Choroid plexus epithelial cell (primary cell): ENCODE data around the gene IFT27.
"Not testable (repeated sequence)": the region's sequence is repeated elsewhere in the genome, so short reads cannot be mapped to it uniquely, and the experiment has no call there.

Experiments used
- DNase-seq: peaks from one replicate; pipeline ENCODE4 v3.0.0-alpha.2; 2010; ENCODE audit warnings: low read depth
- H3K4me3 ChIP-seq: 2 replicates; pipeline ENCODE4 v1.5.1; 2011; ENCODE audit warnings: low read depth, mild to moderate bottlenecking, control low read depth, low read length, moderate library complexity
- TF ChIP-seq, protein P1 (sequence below): conservative IDR thresholded peaks from 2 replicates; pipeline ENCODE4 v1.5.1; 2011; ENCODE audit warnings: low read depth, mild to moderate bottlenecking, control low read depth, inconsistent platforms, low read length, moderate library complexity

The IFT27 gene

GRCh38 chr22:36756031-36756430, 19.9 kb downstream of the IFT27 start:
- TF ChIP-seq, protein P1, sequence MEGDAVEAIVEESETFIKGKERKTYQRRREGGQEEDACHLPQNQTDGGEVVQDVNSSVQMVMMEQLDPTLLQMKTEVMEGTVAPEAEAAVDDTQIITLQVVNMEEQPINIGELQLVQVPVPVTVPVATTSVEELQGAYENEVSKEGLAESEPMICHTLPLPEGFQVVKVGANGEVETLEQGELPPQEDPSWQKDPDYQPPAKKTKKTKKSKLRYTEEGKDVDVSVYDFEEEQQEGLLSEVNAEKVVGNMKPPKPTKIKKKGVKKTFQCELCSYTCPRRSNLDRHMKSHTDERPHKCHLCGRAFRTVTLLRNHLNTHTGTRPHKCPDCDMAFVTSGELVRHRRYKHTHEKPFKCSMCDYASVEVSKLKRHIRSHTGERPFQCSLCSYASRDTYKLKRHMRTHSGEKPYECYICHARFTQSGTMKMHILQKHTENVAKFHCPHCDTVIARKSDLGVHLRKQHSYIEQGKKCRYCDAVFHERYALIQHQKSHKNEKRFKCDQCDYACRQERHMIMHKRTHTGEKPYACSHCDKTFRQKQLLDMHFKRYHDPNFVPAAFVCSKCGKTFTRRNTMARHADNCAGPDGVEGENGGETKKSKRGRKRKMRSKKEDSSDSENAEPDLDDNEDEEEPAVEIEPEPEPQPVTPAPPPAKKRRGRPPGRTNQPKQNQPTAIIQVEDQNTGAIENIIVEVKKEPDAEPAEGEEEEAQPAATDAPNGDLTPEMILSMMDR, result no peak
- no peak for DNase-seq
- no peak overlapping the region for H3K4me3 ChIP-seq

DNA sequence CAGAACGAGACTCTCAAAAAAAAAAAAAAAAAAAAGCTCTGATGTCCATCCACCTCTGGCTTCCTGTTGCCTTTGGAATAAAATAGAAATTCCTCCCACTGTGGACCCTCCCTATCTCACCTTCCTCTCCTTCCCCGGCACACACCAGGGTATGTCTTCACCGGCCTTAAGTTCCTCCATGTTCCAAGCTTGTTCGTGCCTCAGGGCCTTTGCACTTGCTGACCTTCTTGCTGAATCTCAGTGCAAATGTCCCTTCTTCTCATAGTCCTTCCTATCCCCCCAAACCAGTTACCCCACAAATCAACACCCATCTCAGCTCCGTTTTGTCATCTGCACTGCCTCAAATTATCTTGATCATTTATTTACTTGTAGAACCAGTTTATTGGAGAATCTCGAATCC, 20.6 kb downstream of the IFT27 start:
- no peak overlapping the region for H3K4me3 ChIP-seq
- TF ChIP-seq, protein P1, result no peak
- no peak for DNase-seq

GRCh38 chr22:36754881-36755280, 21.0 kb downstream of the IFT27 start:
- H3K4me3 ChIP-seq, DNase-seq: not testable (repeated sequence)

DNA sequence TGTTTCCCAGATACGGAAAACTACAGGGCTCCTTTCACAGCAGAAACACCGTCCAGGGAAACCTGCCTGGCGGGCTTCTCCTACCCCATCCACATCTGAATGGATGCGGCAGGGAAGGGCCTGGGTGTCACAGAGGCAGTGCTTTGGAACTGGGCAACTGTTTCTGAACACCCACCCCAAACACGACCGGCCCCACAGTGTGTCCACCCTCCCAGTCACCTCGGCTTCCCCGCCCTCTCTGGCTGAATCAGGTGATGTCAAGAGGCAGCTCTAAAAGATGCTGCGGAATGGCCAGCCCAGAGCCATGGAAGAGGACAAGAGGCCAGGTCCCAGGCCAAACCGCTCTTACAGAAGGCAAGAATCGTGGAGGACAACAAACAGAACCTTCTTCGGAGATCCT, 22.0 kb downstream of the IFT27 start:
- TF ChIP-seq, protein P1, result no peak
- no peak for DNase-seq
- H3K4me3 ChIP-seq, result no peak overlapping the region

GRCh38 chr22:36753120-36753802, 22.7 kb downstream of the IFT27 start:
- H3K4me3 ChIP-seq, result no peak overlapping the region
- no peak for DNase-seq
- TF ChIP-seq, protein P1, result no peak

GRCh38 chr22:36746375-36746970, 29.4 kb downstream of the IFT27 start:
- TF ChIP-seq, protein P1, result no peak
- DNase-seq, result no peak
- H3K4me3 ChIP-seq, result no peak overlapping the region

GRCh38 chr22:36745301-36745995, 30.5 kb downstream of the IFT27 start:
- no peak overlapping the region for H3K4me3 ChIP-seq
- TF ChIP-seq, protein P1, result no peak
- no peak for DNase-seq
